ENCODE data around the gene CLASP1.

Gene CLASP1

DNA sequence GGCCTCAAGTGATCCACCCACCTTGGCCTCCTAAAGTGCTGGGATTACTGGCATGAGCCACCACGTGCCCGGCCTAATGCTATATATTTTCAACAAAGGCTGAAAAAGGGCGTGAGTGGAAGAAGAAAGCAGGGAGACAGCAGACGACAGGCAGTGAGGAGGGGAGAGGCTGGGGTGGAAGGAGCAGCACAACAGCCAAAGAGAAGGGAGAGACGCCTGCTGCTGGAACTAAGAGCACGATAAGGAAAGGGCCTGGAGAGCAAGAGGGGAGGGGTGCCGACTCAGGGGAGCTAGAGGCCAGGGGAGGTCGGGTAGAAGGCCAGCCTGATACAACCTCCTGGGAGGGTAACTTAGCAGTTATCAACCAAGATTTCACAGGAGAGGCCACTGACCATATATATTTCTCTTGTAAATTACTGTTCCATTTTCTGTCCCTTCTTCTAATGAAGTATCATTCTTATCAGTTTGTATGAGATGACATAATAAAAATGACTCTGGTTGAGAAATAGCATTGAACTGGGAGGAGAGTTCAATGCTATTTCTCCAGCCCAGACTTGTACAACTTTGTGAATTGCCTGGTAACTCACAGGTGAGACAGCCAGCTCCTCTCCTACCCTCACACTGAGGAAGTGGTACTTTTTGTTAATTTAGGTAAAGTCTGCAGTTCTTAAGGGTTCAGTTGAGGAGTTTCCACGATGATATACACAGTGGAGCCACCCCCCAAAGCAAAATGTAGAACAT lies 124.4 kb downstream of the CLASP1 start:
- H3K4me1 ChIP-seq (ENCODE audit: control insufficient read depth, insufficient read depth, low read length) = no peaks in the 10 kb centered on the region
- H3K9ac ChIP-seq (ENCODE audit: low read length) = no peak overlapping the region
- no peaks in the 10 kb centered on the region for H3K9me3 ChIP-seq (ENCODE audit: control insufficient read depth, low read length)
- no peak overlapping the region for H3K4me3 ChIP-seq (ENCODE audit: low read length)
- H3K27me3 ChIP-seq (ENCODE audit: control insufficient read depth, insufficient read depth, low read length) = no peaks in the 10 kb centered on the region
- peaks cover 6% of the 10 kb centered on the region for H3K36me3 ChIP-seq (ENCODE audit: control insufficient read depth, insufficient read depth, low read length)

DNA sequence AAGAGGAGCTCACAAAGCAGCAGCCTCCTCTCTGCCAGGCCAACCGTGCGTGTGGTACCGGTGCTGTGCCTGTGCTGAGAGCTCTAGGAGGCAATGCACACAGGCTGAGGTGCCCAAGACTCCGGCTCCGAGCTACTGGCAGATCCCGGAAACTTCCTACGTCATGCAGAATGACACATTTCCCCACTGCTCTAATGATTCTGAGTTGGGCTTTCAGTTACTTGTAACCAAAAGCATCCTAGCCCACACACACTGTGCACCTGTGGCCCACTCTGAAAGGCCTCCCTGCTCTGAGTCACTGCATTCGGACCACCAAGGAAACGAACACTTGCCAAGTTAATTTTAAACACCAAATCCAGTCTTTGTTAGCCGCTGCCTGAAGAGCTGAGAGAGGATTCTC lies 127.9 kb downstream of the CLASP1 start:
- Histone ChIP-seq H3K9me3 (ENCODE audit: control insufficient read depth, low read length) (no peaks in the 10 kb centered on the region), H3K27me3 (ENCODE audit: control insufficient read depth, insufficient read depth, low read length) (no peaks in the 10 kb centered on the region), H3K4me3 (ENCODE audit: low read length) (no peak overlapping the region), H3K9ac (ENCODE audit: low read length) (no peak overlapping the region), H3K4me1 (ENCODE audit: control insufficient read depth, insufficient read depth, low read length) (no peaks in the 10 kb centered on the region), H3K36me3 (ENCODE audit: control insufficient read depth, insufficient read depth, low read length) (peaks cover 6% of the 10 kb centered on the region)

DNA sequence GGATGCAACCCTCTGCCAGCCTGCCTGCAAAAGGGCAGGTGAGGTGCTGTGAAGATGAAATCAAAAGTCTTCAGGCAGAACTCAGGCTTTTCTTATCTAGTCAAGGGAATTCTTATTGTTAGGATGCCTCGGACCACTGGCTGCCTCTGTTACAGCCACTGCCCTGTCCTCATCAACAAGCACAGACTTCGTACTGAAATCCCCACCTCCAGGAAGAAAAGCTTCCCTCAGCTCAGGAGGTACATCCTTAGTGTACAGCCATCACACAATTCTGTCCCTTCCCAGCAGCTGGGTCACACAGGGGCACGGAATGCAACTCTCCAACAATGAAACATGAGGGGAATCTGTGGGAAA lies 128.6 kb downstream of the CLASP1 start:
- Histone ChIP-seq H3K9me3 (ENCODE audit: control insufficient read depth, low read length) (no peaks in the 10 kb centered on the region), H3K4me1 (ENCODE audit: control insufficient read depth, insufficient read depth, low read length) (no peaks in the 10 kb centered on the region), H3K4me3 (ENCODE audit: low read length) (no peak overlapping the region), H3K9ac (ENCODE audit: low read length) (no peak overlapping the region), H3K27me3 (ENCODE audit: control insufficient read depth, insufficient read depth, low read length) (no peaks in the 10 kb centered on the region), H3K36me3 (ENCODE audit: control insufficient read depth, insufficient read depth, low read length) (peaks cover 6% of the 10 kb centered on the region)

DNA sequence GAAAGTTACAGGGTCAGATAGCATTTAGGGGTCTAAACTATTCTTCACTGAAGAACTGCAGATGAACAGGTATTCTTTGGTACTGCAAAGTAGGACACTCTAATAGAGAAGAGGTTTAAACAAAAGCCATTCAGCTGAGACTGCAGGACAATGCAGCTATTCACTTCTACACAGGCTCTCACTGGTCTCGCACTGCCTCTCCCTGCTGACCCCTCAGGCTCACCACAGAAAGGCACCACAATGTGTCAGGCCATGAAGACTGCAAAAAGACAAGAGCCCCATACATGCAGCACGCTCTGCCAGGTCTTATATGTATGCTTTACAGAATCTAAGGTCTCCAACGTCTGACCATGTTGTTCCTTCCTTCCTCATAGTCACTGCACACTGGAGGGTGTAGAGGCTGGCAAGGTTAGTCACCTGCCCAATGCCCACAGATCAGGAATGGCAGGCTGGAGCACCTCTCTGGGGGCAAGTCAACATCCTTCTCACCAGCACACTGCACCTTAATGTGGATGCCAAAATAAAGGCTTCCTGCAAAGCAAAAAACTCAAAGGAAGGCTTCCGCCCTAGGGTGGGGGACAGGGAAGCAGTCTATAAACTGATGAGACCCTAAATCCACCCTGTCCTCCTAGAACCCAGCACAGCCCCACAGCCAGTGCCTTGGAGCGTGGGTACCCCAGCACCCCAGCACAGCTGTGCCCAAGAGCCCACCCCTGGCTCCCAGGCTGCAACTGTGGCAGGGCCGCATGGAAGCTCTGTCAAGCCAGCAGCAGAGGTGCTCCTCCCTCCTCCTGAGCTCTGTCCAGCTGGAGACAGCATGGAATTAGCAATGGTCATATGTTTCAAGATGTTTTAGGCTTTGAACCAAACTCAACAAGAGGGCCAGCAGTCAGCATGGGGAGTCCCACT lies 129.3 kb downstream of the CLASP1 start:
- Histone ChIP-seq H3K4me3 (ENCODE audit: low read length) (no peak overlapping the region), H3K36me3 (ENCODE audit: control insufficient read depth, insufficient read depth, low read length) (peaks cover 6% of the 10 kb centered on the region), H3K9ac (ENCODE audit: low read length) (no peak overlapping the region)

DNA sequence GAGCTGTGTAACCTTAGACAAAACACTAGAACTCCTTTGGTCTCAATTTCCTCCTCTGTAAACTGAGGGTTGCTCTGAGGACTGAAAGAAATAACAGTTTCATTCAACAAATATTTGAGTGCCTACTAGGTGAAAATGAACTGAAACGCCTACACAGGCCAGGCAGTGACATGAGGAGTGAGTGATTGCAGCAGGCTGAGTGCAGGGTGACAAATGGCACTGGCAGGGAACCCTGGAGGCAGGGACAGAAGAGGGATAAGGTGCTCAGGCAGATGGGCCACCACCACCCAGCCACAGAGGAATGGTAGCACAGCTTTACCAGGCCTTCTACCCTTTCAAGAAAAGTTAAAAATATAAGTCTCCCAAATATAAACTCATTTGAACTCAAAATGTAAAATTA lies 130.1 kb downstream of the CLASP1 start:
- Histone ChIP-seq H3K36me3 (ENCODE audit: control insufficient read depth, insufficient read depth, low read length) (peaks cover 6% of the 10 kb centered on the region), H3K9me3 (ENCODE audit: control insufficient read depth, low read length) (no peaks in the 10 kb centered on the region), H3K4me3 (ENCODE audit: low read length) (no peak overlapping the region), H3K4me1 (ENCODE audit: control insufficient read depth, insufficient read depth, low read length) (no peaks in the 10 kb centered on the region), H3K27me3 (ENCODE audit: control insufficient read depth, insufficient read depth, low read length) (no peaks in the 10 kb centered on the region), H3K9ac (ENCODE audit: low read length) (no peak overlapping the region)

More for the DNA sequence above, 129.3 kb downstream of the CLASP1 start:
- H3K4me1 ChIP-seq (ENCODE audit: control insufficient read depth, insufficient read depth, low read length) = no peaks in the 10 kb centered on the region
- H3K9me3 ChIP-seq (ENCODE audit: control insufficient read depth, low read length) = no peaks in the 10 kb centered on the region
- no peaks in the 10 kb centered on the region for H3K27me3 ChIP-seq (ENCODE audit: control insufficient read depth, insufficient read depth, low read length)

DNA sequence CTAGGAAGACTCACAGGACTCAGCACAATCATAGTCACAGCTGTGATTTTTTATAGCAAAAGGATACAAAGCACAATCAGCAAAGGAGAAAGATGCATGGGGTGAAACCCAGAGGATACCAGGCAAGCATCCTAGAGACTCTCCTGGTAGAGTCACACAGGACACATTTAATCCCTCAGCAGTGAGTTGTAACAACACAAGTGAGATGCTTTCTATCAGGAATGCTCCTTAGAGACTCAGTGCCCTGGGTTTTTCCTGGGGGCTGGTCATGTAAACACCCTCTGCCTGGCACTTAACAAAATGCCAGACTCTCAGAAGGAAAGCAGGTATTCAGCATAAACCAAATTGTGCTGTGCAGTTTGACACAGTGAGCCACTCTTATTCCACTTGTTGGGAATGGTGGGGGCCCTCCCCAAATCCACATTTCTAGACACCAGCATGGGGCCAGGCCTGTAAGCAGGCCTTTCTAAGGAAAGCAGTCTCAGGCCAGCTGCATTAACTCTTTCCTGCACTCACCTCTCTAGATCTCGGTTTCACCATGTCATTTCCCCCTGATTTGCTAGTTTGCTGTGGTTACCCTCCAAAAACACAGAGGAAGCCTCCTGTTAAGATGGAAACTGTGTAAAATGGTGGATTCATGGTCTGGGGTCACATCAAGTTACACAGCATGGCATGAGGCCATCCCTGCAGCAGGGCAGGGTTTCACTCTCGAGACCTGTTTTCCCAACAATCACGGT lies 135.5 kb downstream of the CLASP1 start:
- no peak overlapping the region for H3K9ac ChIP-seq (ENCODE audit: low read length)
- H3K36me3 ChIP-seq (ENCODE audit: control insufficient read depth, insufficient read depth, low read length) = no peaks in the 10 kb centered on the region
- H3K27me3 ChIP-seq (ENCODE audit: control insufficient read depth, insufficient read depth, low read length) = no peaks in the 10 kb centered on the region
- no peaks in the 10 kb centered on the region for H3K9me3 ChIP-seq (ENCODE audit: control insufficient read depth, low read length)
- H3K4me1 ChIP-seq (ENCODE audit: control insufficient read depth, insufficient read depth, low read length) = no peaks in the 10 kb centered on the region
- no peak overlapping the region for H3K4me3 ChIP-seq (ENCODE audit: low read length)

DNA sequence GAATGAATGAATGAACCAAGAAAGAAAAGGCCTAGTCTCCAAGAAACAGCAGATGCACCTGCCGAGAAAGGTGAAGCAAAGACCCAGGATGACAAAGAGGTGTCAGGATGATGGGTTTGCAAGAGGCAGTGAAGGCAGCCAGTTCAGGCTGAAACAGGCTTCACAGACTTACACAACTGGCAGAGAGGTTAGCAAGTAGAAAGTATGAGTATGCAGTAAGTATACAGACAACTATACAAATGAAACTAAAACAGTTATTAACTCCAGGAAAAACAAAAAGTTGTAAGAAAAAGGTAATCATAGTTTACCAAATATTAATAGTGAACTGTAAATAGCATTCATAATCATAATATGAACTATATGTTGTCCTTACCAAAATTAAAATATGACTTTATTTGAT lies 138.4 kb downstream of the CLASP1 start:
- Histone ChIP-seq H3K27me3 (ENCODE audit: control insufficient read depth, insufficient read depth, low read length) (no peaks in the 10 kb centered on the region), H3K4me3 (ENCODE audit: low read length) (no peak overlapping the region), H3K4me1 (ENCODE audit: control insufficient read depth, insufficient read depth, low read length) (no peaks in the 10 kb centered on the region), H3K36me3 (ENCODE audit: control insufficient read depth, insufficient read depth, low read length) (no peaks in the 10 kb centered on the region), H3K9me3 (ENCODE audit: control insufficient read depth, low read length) (no peaks in the 10 kb centered on the region), H3K9ac (ENCODE audit: low read length) (no peak overlapping the region)

DNA sequence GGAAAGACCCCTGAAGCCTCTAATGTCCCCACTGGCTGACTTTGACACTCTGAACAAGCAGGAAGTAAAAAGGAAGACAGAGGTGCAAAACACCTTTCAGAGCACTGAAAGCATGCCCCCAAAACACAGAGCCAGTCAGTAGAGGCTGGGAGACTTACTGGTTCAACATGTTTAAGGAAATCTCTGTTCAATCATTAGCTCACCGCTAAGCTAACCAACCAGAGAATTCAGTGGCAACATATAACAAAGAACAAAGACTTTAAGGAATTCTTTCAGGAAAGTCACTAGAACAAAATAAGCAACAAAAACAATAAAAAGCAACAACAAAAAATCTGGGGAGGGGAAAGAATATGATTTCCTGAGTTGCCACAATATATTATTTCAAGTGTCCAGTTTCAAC lies 142.6 kb downstream of the CLASP1 start:
- H3K27me3 ChIP-seq (ENCODE audit: control insufficient read depth, insufficient read depth, low read length) = no peaks in the 10 kb centered on the region
- H3K9me3 ChIP-seq (ENCODE audit: control insufficient read depth, low read length) = no peaks in the 10 kb centered on the region
- no peak overlapping the region for H3K4me3 ChIP-seq (ENCODE audit: low read length)
- no peaks in the 10 kb centered on the region for H3K36me3 ChIP-seq (ENCODE audit: control insufficient read depth, insufficient read depth, low read length)
- H3K4me1 ChIP-seq (ENCODE audit: control insufficient read depth, insufficient read depth, low read length) = peaks cover 4% of the 10 kb centered on the region
- H3K9ac ChIP-seq (ENCODE audit: low read length) = no peak overlapping the region

DNA sequence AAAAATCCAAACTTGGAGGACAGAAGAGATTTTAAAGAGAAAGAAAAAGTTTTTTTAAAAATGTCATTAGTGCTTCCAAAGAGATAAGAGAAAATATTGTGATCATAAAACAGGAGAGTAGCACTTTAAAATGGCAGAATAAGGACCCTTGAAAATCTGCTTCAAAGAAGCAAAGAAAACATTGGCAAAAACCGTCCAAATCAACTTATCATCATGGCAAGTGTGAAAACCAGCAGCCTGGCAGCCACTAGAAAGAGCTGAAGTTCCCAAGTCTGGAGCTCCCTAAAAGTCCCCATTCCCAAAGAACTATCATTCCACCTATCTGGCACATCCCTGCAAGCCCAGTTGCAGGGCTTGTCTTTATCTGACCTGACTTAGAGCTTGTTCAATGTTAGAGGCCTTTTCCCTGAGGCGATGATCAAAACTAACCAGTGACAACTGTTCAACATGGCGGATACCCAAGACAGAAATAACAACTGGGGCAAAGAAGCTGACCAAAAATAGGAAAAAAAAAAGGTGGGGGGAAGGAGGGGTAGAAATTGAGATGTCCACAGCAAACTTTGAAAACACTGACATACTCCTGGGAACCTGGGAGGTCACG lies 143.2 kb downstream of the CLASP1 start:
- H3K4me3 ChIP-seq (ENCODE audit: low read length) = no peak overlapping the region
- no peaks in the 10 kb centered on the region for H3K9me3 ChIP-seq (ENCODE audit: control insufficient read depth, low read length)
- peaks cover 4% of the 10 kb centered on the region for H3K4me1 ChIP-seq (ENCODE audit: control insufficient read depth, insufficient read depth, low read length)
- H3K9ac ChIP-seq (ENCODE audit: low read length) = no peak overlapping the region
- no peaks in the 10 kb centered on the region for H3K27me3 ChIP-seq (ENCODE audit: control insufficient read depth, insufficient read depth, low read length)
- H3K36me3 ChIP-seq (ENCODE audit: control insufficient read depth, insufficient read depth, low read length) = no peaks in the 10 kb centered on the region

DNA sequence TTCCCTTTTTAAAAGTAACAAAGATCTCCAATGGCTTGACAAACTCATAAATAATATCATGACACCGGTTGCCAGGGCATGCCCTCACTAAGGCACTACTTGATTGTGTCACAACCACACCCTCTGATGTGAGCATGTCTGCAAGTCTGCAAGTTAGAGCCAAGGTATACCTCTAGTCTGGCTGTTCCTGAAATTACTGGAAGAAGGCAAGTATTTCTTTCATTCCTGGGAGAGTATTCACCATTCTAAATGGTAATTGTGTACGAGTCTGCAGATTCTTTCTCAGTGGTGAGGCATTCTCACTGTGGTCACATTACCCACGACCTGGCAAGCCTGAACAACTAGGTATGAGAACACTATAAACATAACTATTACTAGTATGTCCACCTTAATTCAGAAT lies 144.3 kb downstream of the CLASP1 start:
- H3K4me1 ChIP-seq (ENCODE audit: control insufficient read depth, insufficient read depth, low read length) = peaks cover 4% of the 10 kb centered on the region
- H3K4me3 ChIP-seq (ENCODE audit: low read length) = no peak overlapping the region
- no peak overlapping the region for H3K9ac ChIP-seq (ENCODE audit: low read length)
- no peaks in the 10 kb centered on the region for H3K9me3 ChIP-seq (ENCODE audit: control insufficient read depth, low read length)
- H3K27me3 ChIP-seq (ENCODE audit: control insufficient read depth, insufficient read depth, low read length) = no peaks in the 10 kb centered on the region
- no peaks in the 10 kb centered on the region for H3K36me3 ChIP-seq (ENCODE audit: control insufficient read depth, insufficient read depth, low read length)

DNA sequence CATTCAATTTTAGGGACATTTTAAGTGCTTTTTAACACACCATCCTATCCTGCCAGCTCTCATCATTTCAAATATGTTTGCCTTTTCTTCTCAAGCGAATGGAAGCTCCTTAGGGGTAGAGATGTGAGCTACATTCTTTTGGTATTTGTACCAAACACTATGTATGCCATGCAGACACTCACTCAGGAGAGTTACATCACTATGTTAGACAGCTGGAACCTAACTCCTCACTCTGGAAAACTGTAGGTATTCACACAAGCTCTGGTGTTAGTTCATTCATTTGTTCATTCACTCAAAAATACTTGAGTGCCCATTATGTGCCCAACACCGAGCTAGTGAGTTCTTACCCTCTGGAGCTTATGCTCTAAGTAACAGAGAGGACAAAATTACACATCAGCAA lies 144.9 kb downstream of the CLASP1 start:
- Histone ChIP-seq H3K36me3 (ENCODE audit: control insufficient read depth, insufficient read depth, low read length) (no peaks in the 10 kb centered on the region), H3K9ac (ENCODE audit: low read length) (no peak overlapping the region), H3K4me3 (ENCODE audit: low read length) (no peak overlapping the region), H3K9me3 (ENCODE audit: control insufficient read depth, low read length) (no peaks in the 10 kb centered on the region), H3K27me3 (ENCODE audit: control insufficient read depth, insufficient read depth, low read length) (no peaks in the 10 kb centered on the region), H3K4me1 (ENCODE audit: control insufficient read depth, insufficient read depth, low read length) (peaks cover 4% of the 10 kb centered on the region)

All from mucosa of stomach (tissue), 1 donor.